Astrocyte (in vitro differentiated cells and primary cell): Measurements from ENCODE around the gene HSPA1A.

Experiments
- CTCF ChIP-seq: IDR thresholded peaks from 2 replicates; pipeline ENCODE4 v1.5.1; 2011; ENCODE audit warnings: low read depth, mild to moderate bottlenecking, inconsistent platforms, low read length, moderate library complexity; ENCODE audit not compliant: insufficient read depth
- EZH2 ChIP-seq: IDR thresholded peaks from 2 replicates; pipeline ENCODE4 v1.6.1; 2012; ENCODE audit warnings: mild to moderate bottlenecking, low read length, inconsistent platforms; ENCODE audit not compliant: insufficient read depth

- TF ChIP-seq CTCF (no peak), EZH2 (no peak)
Observed at GRCh38 chr6:31814677-31815024, 692 bp upstream of the HSPA1A start.
